Activated naive CD8-positive, alpha-beta T cell treated with anti-CD3 and anti-CD28 coated beads, Interleukin-2, amount 50 U/mL, for 16 hours (primary cell): ENCODE data around the gene CACNG4.
"Not testable (repeated sequence)": the region's sequence is repeated elsewhere in the genome, so short reads cannot be mapped to it uniquely, and the experiment has no call there.

ENCODE experiments used
- DNase-seq: peaks from one replicate; pipeline ENCODE4 v3.0.0-alpha.2; 2020; ENCODE audit warnings: low read depth, low spot score

Gene CACNG4

GRCh38 chr17:67018471-67019434, 54.2 kb downstream of the CACNG4 start:
- no peak for DNase-seq

DNA sequence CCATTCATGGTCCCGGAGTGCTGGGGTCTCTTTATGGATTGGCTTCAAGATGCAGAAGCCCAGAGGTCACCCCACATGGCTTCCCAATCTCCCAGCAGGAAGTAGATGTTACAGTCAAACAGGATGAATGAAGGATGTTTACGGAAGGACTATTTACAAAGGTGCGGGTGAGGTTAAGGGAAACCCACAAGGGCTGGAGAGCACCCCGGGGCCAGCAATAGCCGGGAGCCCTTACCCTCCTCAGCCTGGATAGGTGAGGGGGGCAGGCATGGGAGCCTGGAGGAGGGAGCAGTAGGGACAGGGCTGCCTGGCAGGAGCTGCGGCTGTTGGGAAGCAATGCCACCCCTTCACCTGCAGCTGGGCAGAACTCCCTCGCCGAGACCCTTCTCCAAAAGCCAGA, 55.3 kb downstream of the CACNG4 start:
- no peak for DNase-seq

- no peak for DNase-seq
Measured at GRCh38 chr17:67020293-67020766, 55.8 kb downstream of the CACNG4 start.

- no peak for DNase-seq
Measured at GRCh38 chr17:67021196-67021595, 56.7 kb downstream of the CACNG4 start.

DNA sequence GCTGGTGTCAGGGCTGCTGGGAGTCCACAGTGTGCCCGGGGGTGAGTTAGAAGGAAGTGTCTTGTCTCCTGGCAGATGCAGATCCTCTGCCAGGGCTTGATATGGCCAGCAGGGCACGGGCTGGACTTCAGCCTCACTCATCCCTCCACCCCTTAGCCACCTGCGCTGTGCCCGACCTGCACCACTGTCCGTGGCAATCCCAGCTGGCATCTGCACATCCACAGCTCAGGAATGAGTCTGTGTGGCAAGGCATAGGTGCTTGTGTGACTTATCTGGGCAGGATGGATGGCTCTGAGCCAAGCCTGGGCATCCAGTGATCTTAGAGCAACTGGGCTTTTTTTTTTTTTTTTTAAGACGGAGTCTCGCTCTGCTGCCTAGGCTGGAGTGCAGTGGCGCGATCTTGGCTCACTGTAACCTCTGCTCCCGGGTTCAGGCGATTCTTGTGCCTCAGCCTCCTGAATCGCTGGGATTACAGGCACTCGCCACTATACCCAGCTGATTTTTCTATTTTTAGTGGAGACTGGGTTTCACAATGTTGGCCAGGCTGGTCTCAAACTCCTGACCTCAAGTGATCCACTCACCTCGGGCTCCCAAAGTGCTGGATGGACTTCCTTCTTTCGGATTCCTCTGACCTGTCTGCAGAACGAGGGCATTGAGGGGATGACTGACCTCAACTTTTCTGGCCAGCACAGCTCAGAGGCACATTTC, 57.4 kb downstream of the CACNG4 start:
- DNase-seq: no peak

DNA sequence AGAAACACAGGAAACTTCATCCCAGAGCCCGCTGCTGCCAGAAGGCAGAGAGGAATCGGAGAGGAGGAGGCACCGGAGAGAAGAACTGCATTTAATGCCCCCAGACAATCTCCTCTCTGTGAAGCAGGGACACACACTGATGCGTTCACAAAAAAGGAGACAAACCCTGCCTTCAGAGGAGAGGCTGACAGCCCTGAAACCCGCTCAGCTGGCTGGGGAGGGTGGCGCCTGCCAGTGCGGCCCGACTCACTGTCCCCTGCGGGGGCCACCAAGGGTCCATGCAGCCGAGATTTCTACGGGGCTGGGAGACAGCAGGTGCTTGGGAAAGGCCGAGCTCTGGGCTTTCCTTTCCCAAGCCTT, 57.9 kb downstream of the CACNG4 start:
- DNase-seq: no peak

- no peak for DNase-seq
Measured at GRCh38 chr17:67024736-67025135, 60.2 kb downstream of the CACNG4 start.

DNA sequence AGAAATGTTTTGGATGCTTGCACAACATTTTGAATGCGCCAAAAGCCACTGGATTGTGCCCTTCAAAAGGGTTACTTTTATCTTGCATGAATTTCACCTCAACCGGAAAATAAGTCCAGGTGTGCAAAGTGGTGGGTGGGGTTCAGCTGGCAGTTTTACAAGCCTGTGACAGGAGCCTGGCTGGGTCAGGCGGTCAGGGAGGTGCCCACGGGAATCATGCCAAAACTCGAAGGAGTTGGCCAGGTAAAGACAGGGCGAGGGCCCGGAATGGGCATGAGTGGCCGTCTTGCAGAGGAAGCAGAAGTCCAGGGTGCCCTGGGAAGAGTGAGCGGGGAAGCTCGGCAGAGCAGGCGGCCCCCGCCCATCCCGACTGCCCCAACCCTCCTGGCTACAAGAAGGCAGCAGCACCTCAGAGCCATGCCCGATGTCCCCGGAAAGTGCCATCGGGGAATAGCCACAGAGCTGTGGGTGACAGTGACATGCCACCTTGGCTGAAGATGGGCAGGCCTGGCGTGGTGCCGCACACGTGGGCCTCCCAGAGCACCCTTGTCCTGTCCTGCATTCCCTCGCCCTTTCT, 60.8 kb downstream of the CACNG4 start:
- no peak for DNase-seq

GRCh38 chr17:67026341-67026740, 61.8 kb downstream of the CACNG4 start:
- DNase-seq: no peak

- no peak for DNase-seq
Measured at GRCh38 chr17:67027031-67027628, 62.6 kb downstream of the CACNG4 start.

DNA sequence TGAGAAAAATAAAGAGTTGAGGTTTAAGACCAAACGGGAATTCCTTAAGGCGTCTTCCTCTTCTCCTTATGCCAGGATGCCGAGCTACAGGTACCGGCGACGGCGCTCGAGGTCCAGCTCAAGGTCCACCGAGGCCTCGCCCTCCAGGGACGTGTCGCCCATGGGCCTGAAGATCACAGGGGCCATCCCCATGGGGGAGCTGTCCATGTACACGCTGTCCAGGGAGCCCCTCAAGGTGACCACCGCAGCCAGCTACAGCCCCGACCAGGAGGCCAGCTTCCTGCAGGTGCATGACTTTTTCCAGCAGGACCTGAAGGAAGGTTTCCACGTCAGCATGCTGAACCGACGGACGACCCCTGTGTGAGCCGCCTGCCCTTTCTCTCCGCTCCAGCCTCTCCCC, 66.1 kb downstream of the CACNG4 start:
- DNase-seq: no peak

- DNase-seq: no peak
Measured at GRCh38 chr17:67032382-67032781, 67.9 kb downstream of the CACNG4 start.

- DNase-seq: no peak
Measured at GRCh38 chr17:67032985-67033384, 68.5 kb downstream of the CACNG4 start.

GRCh38 chr17:67033613-67034012, 69.1 kb downstream of the CACNG4 start:
- DNase-seq: no peak

- DNase-seq: no peak
Measured at GRCh38 chr17:67035131-67036083, 70.9 kb downstream of the CACNG4 start.

DNA sequence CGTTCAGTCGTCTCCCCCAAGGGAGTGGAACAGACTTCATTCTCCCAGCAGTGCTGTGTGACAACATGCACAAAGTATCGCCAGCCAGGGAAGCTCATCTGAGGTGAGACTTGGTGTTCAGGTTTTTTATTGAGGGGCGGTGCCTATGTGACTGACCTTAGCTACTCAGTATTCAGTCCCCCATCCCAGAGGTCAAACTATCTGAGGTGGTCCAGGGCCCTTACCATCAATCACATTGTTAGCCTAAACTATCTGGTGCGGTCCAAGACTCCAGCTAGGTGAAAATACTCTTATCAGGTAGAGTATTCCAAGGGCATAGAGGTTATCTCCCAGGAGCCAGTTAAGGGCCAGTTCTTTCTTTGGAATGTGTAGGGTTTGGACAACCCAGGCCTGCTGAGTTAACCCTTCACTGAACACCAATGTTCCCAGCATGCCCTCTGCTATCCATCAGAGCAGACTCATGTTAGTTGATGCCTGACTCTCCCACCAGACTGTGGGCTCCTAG, 74.4 kb downstream of the CACNG4 start:
- no peak for DNase-seq

GRCh38 chr17:67040652-67041051, 76.1 kb downstream of the CACNG4 start:
- DNase-seq: no peak

GRCh38 chr17:67041119-67041518, 76.6 kb downstream of the CACNG4 start:
- DNase-seq: not testable (repeated sequence)

GRCh38 chr17:67041531-67041930, 77.0 kb downstream of the CACNG4 start:
- no peak for DNase-seq
